Measurements from ENCODE around the gene LRP1B.
"Not testable (repeated sequence)": the region's sequence is repeated elsewhere in the genome, so short reads cannot be mapped to it uniquely, and the experiment has no call there.

The LRP1B gene

DNA sequence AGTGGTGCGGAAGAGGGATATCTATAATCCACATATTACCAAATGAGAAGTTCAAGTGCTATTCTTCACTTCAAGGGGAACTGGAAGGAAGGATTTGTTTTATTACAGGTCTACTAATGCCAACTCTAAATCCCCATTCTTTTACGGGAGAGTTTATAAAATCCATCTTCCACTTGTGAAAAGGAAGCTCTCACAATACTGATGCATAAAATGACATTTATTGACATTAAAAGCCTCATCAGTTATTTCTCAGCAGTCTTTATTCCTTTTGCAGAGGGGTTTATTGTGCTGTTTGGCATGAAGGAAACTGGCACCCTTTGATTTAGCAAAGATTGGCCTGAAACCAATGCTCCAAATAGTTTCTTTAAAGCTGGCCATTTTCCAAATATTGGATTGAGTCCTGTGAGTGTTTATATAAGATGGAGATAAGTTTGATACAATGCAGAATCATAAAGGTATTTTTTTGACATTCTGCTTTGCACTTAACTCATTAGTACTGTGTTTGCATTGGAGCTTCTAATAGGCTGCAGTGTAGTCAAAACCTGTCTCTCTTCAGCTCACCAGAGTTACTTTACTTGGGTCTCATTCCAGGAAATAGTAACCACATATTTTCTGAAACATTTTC, 26.6 kb downstream of the LRP1B start:
- no peak for DNase-seq (ENCODE audit: low read depth in 2 of 2)

DNA sequence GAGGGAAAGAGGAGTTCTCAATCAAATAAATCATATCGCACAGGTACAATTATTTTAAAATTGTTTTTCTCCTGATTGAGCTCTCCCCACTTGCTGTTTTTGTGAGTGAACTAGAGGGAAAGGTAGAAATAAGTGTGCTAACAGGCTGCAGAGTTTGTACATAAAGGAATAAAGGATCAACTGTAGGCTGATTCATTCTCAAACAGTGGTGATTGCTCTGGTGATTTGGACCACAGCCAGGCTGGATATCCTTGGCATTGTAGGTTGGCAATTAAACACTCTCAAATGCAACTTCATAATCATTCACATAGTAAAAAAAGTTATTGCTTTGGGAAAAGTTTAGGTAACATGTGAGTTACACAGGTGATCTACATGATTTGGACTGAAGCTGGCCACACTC, 29.8 kb downstream of the LRP1B start:
- DNase-seq (ENCODE audit: low read depth in 2 of 2) = no peak

GRCh38 chr2:142100139-142100873, 30.5 kb downstream of the LRP1B start:
- no peak for DNase-seq (ENCODE audit: low read depth in 2 of 2)

GRCh38 chr2:142097711-142098110, 33.1 kb downstream of the LRP1B start:
- DNase-seq (ENCODE audit: low read depth in 2 of 2) = no peak

- DNase-seq (ENCODE audit: low read depth in 2 of 2) = no peak
Measured at GRCh38 chr2:142095647-142096046, 35.2 kb downstream of the LRP1B start.

- no peak for DNase-seq (ENCODE audit: low read depth in 2 of 2)
Measured at GRCh38 chr2:142094233-142094632, 36.6 kb downstream of the LRP1B start.

- no peak for DNase-seq (ENCODE audit: low read depth in 2 of 2)
Measured at GRCh38 chr2:142088058-142088568, 42.7 kb downstream of the LRP1B start.

DNA sequence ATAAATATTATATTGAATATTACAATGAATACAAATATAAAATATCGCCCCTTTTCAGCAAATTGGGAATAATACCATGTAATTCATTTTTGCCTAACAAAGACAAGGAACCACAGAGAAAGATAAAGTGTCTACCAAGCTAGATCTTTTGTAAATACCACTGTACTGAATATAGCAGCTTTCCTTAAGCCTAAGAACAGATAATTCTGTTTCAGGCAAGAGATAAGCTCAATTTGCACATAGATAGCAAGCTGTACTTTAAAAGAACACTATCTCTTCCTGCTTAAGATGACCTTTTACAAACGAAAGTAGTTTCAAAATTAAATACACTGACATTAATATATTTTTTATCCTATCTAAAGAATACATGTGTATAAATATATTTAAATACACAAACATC, 43.2 kb downstream of the LRP1B start:
- not testable (repeated sequence) for DNase-seq (ENCODE audit: low read depth in 2 of 2)

- no peak for DNase-seq (ENCODE audit: low read depth in 2 of 2)
Measured at GRCh38 chr2:142082368-142082767, 48.4 kb downstream of the LRP1B start.

DNA sequence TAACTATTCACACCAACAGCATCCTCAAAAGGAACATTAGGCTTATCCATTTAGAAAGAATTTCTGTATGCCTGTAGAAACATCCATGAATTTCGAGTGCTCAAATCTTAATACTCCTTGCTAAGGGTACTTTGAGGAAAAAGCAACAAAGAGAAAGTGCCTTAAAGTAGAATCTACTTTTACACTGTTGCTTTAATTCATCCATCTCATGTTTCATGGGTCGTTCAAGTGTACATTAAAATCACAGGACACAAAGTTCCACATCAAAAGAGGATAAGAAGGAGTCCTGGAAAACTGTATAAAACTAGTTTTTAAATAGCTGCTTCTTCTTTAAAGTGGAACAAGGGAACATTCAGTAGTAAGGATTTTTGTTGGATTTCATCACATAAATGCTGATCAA, 54.5 kb downstream of the LRP1B start:
- no peak for DNase-seq (ENCODE audit: low read depth in 2 of 2)

GRCh38 chr2:142075826-142076225, 55.0 kb downstream of the LRP1B start:
- no peak for DNase-seq (ENCODE audit: low read depth in 2 of 2)

DNA sequence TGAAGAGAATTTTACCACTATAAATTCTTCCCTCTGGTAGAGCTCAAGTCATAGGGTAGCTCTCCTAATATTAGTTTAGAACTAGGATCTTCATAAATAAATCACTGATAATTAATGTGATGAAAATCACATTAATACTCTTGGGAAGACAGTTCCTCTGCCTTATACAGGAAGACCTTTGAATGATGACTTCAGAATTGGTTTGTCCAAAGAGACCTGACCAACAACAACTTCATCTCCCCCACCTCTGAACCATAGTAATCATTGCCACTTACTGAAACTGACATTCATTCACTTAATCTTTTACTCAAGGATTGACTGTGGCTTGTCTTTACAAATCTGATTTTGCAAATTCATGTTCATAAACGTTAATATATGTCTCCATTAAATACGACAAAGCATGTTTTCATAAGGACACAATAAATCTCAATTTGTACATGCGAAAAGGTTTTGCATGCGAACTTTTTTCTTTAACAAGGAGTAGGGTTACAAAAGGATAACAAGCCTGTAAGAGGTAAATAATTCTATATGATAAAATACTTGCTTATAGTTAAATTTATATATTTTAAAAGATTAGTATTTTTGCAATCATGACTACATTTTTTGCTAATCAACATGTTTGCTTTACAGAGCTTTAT, 61.4 kb downstream of the LRP1B start:
- no peak for DNase-seq (ENCODE audit: low read depth in 2 of 2)

DNA sequence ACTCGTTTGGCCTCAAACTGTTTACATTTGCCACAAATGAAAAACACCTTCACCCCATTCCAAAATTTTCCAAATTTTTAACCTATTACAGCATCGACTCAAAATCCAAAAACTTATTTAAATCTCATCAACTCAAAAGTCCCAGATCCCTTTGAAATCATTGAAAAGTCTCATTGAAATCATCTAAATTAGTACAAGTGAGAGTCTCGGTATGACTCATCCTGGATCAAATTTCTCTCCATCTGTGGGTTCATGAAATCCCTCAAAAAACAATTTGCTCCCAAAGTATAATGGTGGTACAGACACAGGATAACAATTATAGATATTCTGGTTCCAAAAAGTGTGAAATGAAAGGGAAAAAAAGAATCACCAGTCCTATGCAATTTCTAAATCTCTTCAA, 65.1 kb downstream of the LRP1B start:
- no peak for DNase-seq (ENCODE audit: low read depth in 2 of 2)

- no peak for DNase-seq (ENCODE audit: low read depth in 2 of 2)
Measured at GRCh38 chr2:142065156-142065555, 65.7 kb downstream of the LRP1B start.

DNA sequence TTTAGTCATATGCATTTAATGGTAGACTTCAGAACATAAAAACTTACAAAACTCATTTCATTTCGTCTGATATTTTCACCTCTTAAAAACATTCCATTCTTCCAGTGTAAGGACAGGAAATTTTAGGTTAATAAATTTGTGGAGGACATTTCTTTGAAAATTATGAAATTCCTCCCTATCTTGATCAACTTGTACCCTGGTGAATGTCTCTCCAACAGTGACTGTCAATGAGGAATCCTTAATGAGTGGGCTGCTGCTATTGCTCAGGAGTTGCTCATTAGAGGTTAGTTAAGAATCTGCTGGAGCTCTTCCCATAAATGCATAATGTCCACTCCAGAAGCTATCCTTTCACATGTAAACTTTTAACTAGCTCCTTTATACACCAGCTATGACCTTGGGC, 69.1 kb downstream of the LRP1B start:
- DNase-seq (ENCODE audit: low read depth in 2 of 2) = no peak

DNA sequence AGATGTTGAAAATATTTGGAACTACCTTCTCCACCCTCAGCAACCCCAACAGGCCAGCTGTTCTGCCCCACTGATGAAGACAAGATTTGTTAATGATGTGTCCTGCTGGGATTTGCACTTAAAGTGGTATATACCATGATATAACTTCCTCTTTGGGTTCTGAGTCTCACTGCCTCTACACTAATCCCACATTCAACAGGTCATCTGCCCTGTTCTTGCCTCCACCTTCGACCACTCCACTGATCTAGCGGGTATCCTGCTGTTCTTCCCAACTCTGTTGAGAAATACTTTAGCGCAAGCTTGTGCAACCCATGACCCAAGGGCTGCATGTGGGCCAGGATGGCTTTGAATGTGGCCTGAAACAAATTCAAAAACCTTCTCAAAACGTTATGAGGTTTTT, 72.7 kb downstream of the LRP1B start:
- no peak for DNase-seq (ENCODE audit: low read depth in 2 of 2)

DNA sequence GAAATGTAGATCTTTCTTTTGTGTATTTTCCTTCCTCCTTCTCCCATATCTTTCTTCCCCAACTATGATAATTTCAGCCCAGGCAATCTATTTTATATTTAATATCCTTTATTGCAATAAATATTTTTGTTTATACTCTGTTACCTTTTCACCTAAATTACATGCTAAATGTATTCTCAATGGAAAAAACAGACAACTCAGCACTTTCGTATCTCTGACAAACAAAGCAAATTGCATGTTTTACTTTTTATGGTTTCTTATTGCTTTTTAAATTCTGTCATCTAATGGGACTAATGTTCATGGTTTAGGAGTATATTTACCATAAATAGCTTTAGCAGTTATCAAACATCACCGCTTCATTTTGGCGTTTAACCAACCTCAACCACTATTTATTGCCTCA, 74.0 kb downstream of the LRP1B start:
- DNase-seq (ENCODE audit: low read depth in 2 of 2) = no peak

GRCh38 chr2:142052220-142052863, 78.5 kb downstream of the LRP1B start:
- DNase-seq (ENCODE audit: low read depth in 2 of 2) = no peak

- no peak for DNase-seq (ENCODE audit: low read depth in 2 of 2)
Measured at GRCh38 chr2:142048581-142048980, 82.2 kb downstream of the LRP1B start.

DNA sequence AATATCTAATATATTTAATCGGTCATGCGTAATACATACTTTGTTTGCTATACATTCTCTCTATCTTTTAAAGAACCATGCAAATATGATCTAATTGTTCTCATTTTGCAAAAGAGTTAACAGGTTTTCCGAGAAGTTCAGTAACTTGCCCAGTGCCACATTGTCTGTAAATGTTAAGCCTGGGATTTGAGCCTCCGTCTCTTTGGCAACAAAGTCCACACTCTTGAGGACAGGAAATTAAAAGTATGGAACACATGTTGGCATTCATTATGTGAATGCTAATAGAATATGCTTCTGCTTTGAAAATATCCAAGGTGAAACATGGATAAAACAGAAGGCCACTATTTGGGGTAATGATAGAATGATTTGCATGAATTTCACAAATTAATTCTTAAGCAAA, 85.2 kb downstream of the LRP1B start:
- no peak for DNase-seq (ENCODE audit: low read depth in 2 of 2)

DNA sequence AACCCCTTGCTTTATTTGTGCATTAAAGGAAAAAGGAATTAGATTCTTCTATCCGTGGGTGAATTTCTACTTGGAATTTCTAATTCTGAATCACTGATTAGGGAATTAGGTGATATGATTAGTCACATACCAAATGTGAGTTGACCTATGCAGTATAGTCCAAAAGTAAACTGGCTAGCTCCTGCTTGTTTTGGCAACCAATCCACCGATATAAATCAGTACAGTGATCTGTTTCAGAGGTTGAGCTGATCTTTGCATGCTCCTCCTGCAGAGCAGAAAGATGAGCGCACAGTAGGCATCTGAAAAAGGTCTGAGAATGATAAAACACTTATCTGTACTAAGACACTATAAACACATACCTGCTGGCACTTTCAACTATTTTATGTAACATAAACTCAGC, 86.6 kb downstream of the LRP1B start:
- DNase-seq (ENCODE audit: low read depth in 2 of 2) = no peak

- DNase-seq (ENCODE audit: low read depth in 2 of 2) = no peak
Measured at GRCh38 chr2:142042536-142043199, 88.1 kb downstream of the LRP1B start.
